Measurements from ENCODE around the gene ATG2A.

ATG2A gene

DNA sequence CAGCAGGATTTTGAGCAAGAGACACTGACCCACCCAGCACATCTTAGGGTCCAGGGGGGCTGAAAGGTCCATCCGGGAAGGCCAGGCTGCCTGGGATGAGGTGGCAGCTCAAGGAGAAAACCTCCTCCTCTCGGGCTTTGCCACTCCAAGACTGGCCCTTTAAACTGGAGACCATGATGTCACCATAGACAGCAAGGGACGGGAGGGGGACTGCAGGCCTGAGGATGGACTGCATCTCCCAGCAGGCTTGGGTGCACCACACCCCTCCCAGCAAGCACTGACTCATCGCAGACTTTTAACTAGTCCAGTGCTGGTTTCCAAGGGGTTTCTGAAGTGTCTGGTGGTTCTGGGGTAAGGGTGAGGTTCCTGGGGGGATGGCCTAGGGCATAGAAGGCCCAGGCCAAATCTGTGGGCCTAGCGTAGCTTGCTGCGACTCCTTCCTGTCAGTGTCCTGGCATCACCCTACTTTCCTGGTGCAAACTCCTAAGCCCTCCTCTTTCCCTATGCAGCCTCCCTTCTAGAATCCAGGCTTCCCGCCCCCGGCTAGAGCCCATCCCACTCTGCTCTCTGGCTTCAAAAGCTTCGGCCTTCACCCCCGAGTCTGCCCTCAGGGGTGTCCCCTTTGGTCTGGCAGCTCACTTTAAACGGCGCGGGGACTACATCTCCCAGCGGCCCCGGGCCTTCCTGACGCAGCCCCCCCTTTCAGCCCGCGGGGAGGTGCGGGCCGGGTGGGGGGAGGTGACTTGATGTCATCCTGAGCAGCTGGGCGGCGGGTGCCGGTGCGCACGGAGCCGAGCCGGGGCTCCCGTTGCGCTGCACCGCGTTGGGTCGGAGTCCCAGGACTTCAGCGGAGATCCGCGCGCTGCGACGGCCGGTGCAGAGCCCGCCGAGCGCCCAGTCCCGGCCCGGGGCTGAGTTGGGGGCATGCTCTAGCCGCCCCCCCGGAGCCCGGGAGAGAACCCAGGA is 7.2 kb upstream of the ATG2A start, which contains the start of gene PPP2R5B:
Gene PPP2R5B, plus strand, starts transcription at position 746 of the 966 bp plus-strand sequence. CDS start 1,046 bp downstream, outside the sequence.
- DNase-seq (ENCODE audit: low read depth), result peak; percentile 96

DNA sequence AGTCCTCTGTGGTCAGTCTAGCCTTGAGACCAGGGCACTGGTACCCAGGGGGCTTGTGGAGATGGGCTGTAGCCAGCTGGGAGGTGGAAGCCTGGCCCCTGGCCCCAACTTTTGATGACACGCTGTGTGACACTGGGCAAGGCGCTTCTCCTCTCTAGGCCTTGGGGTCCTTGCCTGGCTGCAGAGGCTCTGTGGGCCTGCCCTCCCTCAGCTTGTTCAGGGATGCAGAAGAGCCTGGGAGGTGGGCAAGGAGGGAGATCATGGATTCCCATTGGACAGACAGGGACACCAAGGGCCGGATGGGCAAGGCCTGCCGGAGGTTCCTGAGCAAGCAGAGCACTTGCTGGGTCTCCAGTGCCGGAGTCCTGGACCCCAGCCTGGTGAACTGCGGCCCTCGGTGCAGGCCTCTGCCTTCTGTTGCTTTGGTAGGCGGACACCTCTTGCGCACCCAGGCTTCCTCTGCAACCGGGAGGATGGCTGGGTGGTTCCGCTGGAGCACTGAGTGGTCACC is 6.2 kb upstream of the ATG2A start:
- DNase-seq (ENCODE audit: low read depth), result no peak

DNA sequence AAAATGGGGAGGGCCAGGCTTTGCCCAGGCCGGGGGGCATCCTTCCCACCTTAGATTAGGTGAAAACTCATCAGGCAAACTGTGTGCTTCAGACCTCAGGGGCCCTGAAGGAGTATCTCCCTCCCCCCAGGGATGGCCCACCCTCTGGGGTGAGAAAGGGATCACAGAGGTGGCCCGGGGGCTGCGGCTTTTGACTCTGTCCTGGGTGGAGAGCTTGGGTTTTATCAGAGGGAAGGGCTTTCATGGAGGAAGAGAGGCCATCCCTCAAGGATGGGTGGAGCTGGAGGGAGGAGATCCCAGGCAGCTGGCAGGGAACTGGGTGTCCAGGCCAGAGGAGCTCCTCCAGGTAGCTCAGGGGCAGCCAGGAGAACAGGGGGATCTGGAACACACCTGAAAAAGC is 4.4 kb upstream of the ATG2A start:
- DNase-seq (ENCODE audit: low read depth), result no peak

DNA sequence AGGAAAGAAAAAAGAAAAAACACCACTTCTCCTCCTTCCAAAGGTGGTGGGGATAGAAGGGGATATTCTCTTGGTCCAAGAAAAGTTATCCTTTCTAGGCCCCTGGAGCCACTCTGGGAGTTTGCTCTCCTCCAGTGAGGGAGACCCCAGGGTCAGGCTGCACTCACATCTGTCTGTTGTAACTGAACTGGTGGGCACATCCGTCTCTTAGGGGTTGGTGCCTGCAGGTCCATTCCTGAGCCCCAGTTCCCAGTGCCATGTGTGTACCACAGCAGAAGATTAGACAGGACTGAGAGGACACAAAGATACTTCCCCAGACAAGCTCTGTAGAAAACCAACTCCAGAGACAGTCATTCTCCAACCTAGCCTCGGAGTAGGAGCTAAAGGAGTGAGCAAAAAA is 3.1 kb upstream of the ATG2A start:
- DNase-seq (ENCODE audit: low read depth), result no peak

DNA sequence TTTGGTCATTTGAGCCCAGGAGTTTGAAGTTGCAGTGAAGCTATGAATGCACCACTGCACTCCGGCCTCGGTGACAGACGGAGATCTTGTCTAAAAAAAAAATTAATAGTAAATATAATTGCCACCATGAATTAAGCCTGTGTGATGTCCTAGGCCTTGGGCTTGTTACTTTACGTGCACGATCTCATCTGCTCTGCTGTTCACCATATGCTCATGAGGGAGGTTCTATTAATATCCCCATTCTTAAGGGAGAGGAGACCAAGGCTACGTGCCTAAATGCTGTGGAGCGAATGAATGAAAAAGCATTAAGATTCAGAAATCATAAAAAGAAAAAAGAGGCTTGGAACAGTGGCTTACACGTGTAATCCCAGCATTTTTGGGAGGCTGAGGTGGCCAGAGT is 2.6 kb upstream of the ATG2A start:
- no peak for DNase-seq (ENCODE audit: low read depth)

DNA sequence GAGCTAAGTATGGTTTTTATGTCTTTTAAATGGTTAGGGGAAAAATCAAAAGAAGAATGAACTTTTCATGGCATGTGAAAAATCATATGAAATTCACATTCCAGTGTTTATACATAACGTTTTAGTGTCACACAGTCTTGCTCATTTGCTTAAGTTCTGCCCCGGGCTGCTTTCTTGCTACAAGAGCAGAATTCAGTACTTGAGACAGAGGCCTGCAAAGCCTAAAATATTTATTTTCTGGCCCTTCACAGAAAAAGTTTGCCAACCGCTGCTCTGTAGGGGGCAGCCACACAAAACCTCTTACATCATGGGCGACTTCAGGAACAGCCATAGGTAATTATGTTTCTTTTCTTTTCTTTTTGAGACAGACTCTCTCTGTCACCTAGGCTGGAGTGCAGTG is 1.0 kb upstream of the ATG2A start:
- DNase-seq (ENCODE audit: low read depth), result peak; percentile 63

DNA sequence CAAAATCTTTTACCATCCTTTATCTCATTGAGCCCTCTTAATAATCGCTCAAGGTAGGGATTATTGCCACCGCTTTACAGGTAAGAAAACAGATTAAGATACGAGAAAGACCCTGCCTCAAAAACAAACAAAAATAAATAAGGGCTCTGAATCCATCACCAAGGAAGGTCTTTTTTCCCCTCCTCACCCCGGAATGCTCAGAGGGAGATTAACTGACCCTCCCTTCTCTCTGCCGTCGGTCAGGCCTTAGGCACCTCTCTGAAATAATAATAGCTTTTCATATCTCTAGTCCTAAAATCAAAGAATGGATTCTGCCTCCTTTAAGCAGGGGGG is 620 bp upstream of the ATG2A start:
- DNase-seq (ENCODE audit: low read depth), result no peak

DNA sequence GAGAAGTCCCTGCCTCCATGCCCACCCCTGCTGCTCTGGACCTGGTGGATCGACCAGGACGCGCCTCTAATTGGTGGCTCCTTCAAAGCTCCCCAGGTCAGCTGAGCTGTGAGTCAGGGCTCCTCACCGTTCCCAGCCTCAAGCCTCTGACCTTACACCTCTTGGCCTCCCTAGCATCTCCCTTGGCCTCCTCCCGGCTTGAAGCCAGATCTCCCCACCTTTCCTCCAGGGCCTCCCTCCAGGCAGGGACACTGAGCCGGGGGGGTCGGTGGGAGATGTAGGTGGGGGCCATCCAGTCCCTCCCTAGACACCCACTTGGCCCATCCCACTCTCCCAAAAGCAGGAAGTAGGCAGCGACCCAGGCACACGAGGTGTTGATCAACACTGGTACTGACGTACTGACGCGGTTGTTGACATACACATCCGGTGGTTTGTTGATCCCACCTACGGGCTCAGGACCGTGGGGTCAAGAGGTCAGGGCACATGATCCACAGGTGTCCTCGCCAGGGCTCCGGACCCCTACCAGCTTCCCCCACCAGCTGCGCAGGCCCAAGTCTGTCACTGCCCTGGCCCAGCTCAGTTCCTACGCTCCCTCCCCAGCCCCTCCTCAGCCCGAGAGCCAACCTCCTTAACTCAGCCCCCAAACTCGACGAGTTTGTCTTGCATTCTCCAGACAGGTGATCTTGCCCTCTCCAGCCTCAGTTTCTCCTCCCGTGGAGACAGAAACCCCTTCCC is 802 bp downstream of the ATG2A start:
- DNase-seq (ENCODE audit: low read depth), result peak; percentile 73

DNA sequence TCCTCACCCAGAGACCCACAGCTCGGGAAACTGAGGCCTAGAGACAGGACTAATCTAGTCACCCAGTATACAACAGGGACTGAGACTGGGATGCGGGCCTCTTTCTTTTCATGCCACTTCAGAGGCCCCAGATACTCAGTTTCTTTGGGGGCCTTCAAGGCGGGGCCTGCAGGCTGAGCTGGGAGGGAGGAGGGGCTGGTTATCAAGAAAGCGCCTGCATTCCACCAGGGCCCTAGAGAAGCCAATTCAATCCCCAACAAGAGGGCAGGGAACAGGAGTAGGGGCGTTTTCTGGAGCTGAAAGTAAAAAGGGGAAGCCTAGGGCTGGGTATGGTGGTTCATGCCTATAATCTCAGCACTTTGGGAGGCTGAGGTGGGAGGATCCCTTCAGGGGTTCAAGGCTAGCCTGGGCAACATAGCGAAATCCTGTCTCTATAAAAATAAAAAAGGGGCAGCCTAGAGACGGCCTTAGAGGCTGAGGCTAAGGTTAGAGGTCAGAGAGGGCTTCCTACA is 1.6 kb downstream of the ATG2A start:
- no peak for DNase-seq (ENCODE audit: low read depth)

DNA sequence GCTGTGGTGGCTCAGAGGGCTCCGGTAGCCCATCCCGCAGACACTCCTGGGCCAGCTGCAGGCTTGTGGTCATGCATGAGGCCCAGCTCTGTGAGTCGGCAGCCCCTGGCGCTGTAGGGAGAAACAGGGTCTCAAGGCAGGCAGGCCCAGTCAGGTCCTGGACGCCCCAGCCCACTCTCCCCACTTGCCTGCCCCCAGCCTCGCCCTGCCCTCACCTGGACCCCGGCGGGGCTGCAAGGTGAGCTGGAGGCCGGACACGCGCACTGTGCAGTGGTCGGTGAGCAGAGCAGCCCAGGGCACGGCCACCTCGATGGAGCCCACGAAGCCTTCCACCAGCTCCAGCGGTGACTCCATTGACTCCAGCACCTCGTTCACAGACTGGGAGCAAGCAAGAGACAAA is 2.9 kb downstream of the ATG2A start:
- DNase-seq (ENCODE audit: low read depth), result no peak

DNA sequence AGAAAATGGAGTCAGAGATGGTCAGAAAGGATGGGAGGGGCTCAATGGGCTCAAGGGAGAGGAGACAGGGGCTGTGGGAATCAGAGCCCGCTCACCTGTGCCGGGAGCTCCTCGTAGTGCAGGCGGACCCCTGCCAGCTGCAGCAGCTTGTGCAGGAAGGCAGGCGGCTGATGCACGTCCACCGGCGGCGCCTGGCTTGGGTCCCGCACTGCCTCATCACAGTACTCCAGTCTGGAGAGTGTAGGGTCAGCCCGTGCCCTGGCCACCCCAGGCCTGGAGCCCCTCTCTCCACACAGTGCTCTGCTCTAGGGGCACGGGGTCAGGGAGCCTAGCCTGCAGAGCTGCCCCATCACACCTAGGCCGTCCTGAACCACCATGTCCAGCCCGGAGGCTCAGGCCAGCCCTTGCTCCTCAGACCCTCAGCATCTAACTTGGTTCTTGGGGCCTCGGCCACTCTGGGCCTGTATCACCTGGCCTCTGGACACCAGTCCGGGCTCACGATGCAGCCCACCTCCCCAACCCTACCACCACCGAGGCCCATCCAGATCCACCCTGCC is 3.8 kb downstream of the ATG2A start:
- DNase-seq (ENCODE audit: low read depth), result no peak

DNA sequence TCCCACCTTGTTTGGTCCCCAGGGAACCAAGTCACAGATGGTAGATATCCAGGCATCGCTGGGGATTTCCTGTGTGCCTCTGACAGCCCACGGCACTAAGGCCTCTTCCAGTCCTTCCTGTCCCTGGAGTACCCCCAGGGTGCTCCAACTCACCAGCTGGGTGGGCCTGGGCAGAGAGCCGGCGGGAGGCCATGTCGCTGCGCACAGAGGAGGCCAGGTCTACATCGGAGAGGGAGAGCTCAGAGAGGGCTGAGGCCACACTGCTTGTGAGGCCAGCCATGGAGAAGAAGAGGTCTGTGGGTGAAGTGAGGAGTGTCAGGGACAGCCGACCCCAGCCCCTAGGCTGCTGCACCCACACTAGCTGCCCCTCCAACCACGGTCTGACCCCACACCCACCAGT is 5.3 kb downstream of the ATG2A start:
- DNase-seq (ENCODE audit: low read depth), result no peak

DNA sequence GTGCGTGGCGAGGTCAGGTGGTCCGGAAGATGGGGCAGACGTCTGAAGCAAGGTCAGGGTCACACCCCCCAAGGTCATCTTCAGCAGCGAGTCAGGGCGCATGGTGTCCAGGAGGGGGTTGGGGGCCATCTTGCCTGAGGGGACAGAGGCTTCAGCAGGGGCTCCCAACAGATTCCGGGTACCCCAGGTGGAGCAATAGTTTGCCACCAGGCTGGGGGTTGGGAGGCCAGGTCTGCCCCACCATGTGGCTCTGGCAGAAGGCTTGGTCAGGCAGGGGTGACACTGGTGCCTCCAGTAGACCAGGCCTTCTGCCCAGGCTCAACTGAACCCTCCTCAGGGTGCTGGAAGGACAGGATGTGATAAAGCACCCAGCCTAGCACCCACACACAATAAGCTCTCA is 5.9 kb downstream of the ATG2A start:
- no peak for DNase-seq (ENCODE audit: low read depth)

DNA sequence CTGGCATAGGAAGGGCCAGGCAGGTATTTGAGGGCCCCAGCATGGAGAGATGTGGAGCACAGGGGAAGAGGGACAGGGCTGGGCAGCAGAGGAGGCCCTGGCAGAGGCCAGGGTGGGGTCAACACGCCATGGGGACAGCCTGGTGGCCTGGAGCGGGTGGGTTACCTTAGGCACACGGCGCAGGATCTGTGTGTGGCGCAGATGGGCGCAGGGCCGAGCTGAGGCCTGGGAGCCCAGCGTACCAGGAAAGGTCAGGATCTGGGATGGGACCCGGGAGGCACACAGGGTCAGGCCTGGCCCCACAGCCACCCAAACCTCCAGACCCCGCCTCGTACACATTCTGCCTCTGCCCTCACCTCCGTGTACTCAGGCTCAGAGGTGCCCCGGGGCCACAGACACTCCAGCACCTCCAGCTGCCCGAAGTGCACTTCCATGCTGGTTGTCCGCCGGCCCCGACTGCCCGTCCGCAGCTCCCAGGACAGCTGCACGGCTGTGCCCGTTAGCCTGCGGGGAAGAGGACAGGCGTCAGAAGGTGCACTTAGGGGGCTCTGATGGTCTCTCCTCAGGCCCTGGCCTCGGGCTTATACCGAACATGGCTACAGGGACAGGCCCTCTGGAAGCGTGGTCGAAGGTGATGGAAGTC is 6.4 kb downstream of the ATG2A start:
- no peak for DNase-seq (ENCODE audit: low read depth)

DNA sequence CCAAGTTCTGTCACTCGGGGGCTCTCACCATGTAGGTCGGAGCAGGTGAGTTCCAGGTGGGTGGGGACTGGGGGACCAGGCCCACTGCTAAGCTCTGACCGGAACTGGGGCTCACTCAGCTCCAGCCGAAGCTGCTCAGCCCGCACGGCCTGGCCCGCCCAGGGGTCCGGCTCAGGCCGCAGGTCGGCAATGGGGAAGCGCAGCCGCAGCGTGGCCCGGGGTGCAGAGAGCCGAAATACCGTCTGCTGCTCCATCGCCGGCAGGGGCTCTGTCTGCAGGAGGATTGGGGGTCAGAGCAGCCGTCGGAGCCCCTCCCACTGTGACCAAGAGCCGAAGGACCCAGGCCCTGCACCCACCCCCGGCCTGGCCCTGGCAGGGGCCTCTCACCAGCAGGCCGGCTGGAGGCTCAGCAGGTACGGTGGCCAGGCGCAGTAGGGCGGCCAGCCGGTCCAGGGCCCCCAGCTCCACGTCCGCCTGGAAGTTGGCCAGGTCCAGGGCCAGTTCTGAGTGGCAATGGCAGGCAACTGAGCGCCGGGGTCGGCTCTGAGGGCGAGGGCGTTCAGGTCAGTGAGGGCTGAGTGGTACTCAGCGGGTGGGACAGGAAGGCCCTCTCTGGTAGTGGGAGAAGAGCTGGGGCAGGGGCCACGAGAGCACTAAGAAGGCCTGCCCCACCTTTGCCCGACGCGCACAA is 7.2 kb downstream of the ATG2A start:
- no peak for DNase-seq (ENCODE audit: low read depth)

DNA sequence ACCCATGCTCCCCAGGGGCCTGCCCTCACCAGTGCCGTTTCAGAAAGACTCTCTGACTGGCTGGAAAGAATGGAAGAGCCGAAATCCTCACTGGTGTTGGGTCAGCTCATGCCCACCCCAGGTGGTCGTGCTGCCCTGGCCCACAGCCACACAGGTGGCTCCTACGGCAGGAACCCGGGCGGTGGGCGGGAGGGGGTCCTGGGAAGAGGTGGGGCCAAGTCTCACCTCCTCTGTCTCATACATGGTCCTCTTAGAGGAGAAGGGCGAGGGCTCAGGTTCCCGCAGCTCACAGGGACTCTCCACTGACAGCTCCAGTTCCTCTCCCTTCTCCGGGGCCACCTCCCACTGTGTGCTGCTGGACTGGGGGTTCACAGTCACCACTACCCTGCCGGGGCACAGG is 8.2 kb downstream of the ATG2A start:
- DNase-seq (ENCODE audit: low read depth), result no peak

DNA sequence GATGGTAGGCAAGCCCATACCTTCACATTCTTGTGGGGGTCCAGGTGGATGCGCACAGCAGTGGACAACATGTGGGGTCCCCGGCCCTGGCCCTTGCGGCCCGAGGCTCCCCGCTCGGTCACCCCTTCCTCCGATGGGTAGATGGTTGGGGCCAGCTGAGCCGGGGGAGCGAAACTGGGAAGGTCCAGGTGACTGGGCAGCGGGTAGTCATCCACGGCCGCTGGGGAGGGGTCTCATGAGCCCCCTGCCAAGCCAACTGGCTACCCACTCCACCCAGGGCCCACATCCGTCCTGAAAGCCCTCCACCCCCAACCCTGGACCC is 10.7 kb downstream of the ATG2A start:
- no peak for DNase-seq (ENCODE audit: low read depth)

DNA sequence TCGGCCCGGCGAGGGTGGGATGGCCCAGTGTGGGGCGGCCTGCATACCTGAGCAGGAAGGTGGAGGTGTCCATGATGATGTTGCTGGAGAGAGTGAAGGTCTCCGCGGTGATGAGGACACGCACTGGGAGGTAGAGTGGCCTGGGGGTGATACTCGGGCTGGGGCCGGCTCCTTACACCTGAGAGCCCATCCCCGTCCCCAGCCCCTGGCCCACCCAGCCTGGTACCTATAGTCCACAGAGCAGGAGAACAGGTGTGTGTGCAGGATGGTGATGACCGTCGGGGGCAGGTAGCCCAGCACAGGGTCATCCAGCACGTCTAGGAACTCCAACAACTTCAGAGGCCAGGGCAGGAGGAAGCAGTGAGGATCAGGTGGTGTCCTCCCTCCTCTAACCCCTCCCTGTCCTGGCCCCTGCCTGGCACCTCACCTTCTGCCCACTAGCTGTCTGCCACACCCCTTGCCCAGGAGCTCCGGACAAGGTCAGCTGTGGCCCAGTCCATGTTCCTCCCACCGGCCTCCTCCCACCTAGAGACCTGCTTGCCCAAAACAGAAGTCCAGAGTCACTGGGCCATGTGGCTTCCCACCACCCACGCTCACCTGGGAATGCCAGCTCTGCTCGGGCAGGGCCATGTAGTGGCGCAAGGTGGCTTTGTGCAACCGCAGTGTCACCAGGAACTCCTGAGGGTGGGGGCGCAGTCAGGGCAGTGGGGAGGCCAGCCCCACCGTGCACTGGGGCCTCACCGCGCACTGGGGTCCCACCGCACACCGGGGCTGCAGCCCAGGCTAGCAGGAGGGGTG is 11.3 kb downstream of the ATG2A start:
- no peak for DNase-seq (ENCODE audit: low read depth)

DNA sequence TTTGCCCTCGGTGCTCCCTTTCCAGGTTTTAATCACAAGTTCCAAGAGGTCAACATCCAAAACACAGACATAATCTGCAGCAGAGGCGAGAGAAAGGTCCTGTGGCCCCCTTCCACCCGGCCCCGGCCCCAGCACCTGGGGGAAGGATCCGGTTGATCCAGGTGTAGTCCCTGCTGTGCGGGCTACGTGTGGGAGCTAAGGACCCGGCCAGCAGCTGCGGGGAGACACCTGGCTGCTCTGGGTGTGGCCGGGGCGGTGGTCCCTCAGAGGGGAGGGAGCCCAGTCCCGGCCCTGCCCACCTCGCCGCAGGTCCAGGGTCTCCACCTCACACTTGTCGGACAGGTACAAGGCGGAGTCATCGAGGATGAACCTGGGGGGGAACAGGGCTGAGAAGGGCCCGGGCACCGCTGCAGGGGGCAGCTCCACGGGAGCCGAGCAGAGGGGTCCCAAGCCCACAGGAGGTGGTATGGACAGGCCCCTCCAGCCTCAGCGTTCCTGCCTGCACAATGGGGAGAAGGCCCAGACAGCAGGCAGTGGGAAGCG is 13.6 kb downstream of the ATG2A start:
- no peak for DNase-seq (ENCODE audit: low read depth)

DNA sequence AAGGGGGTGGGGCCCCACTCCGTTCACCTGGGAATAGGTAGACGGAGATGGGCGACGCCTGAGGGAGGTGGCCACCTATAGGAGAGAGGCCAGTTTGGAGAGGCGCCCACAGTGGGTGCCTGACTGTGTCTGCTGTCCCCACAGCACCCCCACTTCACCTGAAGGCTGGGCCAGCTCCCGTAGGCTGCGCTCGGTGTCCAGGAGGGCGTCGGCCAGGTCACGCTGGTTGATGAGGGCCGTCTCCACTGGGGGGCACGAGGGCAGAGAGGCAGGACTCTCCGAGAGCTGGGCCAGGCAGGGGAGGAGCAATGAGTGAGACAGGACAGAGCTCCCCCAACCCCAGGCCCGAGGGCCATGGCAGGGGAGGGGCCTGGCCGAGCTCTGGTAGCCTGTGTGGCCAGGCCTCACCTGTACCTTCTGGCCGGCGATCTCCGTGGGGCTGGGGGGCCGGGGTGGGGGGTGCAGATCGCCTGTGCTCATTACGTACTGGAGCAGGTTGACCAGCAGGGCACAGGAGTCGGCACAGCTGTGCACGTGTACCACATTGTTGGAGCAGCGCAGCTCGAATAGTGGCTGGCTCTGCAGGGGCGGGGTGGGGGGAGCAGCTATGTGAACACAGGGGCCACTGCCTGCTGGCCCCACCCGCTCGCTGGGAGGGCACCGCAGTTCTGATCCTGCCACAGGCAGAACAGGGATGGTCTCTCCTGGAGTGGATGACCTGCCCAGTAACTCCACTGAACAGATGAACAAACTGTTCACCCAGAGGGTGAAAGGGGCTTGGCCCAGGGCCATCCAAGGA is 14.7 kb downstream of the ATG2A start:
- DNase-seq (ENCODE audit: low read depth), result no peak
